ENCODE results near the gene DOCK3.

- TF ChIP-seq CTCF (IDR thresholded peaks at IDR 0.05), result no peak
- TF ChIP-seq POLR2A (IDR thresholded peaks at IDR 0.05), result no peak
- TF ChIP-seq EP300 (IDR thresholded peaks at IDR 0.05), result no peak
Observed at GRCh38 chr3:50815844-50816243, 141.1 kb downstream of the DOCK3 start.
